OCI-LY3 (cell line): ENCODE data around the gene ITM2B.

Source experiments
- CTCF ChIP-seq: fragments of 200-600, 300-600 bp; sonication (generic); IDR thresholded peaks from 2 replicates; pipeline ENCODE4 v1.5.1; 2014; ENCODE audit warnings: antibody characterized with exemption, low read length, low read depth
- EZH2phosphoT487 ChIP-seq: fragments of 200-600 bp; shearing (Covaris generic); IDR thresholded peaks from 2 replicates; pipeline ENCODE4 v1.6.1; 2018; ENCODE audit warnings: antibody characterized with exemption, mixed run types, low read depth

GRCh38 chr13:48242677-48243076, 9.7 kb downstream of the ITM2B start:
- no peak for TF ChIP-seq CTCF
- TF ChIP-seq EZH2phosphoT487 = no peak
